Loucy (cell line): ENCODE data around the gene CHIC2.

ENCODE experiments used
- CTCF ChIP-seq: fragments of 200-600 bp; sonication (generic); conservative IDR thresholded peaks from 2 replicates; pipeline ENCODE4 v1.5.1; 2014; ENCODE audit warnings: mild to moderate bottlenecking, antibody characterized with exemption, low read length
- EZH2phosphoT487 ChIP-seq: fragments of 200-600 bp; IDR thresholded peaks from 2 replicates; pipeline ENCODE4 v1.6.1; 2018; ENCODE audit warnings: antibody characterized with exemption, mild to moderate bottlenecking, moderate library complexity, borderline replicate concordance

- TF ChIP-seq CTCF (no peak), EZH2phosphoT487 (no peak)
These were observed 103.6 kb downstream of the CHIC2 start for GRCh38 chr4:53960843-53961242.
